OCI-LY7 (cell line): ENCODE measurements around the gene ZNF555. TPM values are rescaled to one million over a fixed set of nuclear protein-coding genes. Genes with fewer than 3 reads are reported as not detected.

ENCODE experiments used
- BruUV-seq: library from RNA; stranded (reverse); fragments of 400-500 nt; replicated peaks from 2 replicates; lab custom pipeline; 2021; lab: Mats Ljungman, UMichigan
- CTCF ChIA-PET: fragments of 300-600 bp; sonication (Branson Sonifier 250); formaldehyde crosslinking; loops from one replicate; lab custom pipeline; 2022; ENCODE audit warnings: antibody characterized with exemption; ENCODE audit not compliant: unreplicated experiment; lab: Charles Lee
- POLR2A ChIA-PET: fragments of 300-600 bp; sonication (Branson Sonifier 250); formaldehyde crosslinking; loops from one replicate; lab custom pipeline; 2022; ENCODE audit warnings: antibody characterized with exemption; lab: Charles Lee
- DNase-seq: peaks from one replicate; pipeline ENCODE4 v3.0.0-alpha.2; 2015; ENCODE audit warnings: low spot score
- H2AFZ ChIP-seq: fragments of 200-600 bp; sonication (generic), shearing (Covaris generic); 2 replicates; pipeline ENCODE4 v1.6.1; 2014; ENCODE audit warnings: mild to moderate bottlenecking, antibody characterized with exemption, low read length, moderate library complexity
- H3K27ac ChIP-seq: fragments of 200-600 bp; sonication (generic); 2 replicates; pipeline ENCODE4 v1.5.1; 2014; ENCODE audit warnings: mixed run types, low read depth, mild to moderate bottlenecking, moderate library complexity, low read length, inconsistent platforms; ENCODE audit not compliant: poor library complexity, severe bottlenecking
- H3K36me3 ChIP-seq: fragments of 200-600 bp; sonication (generic); 2 replicates; pipeline ENCODE4 v1.6.1; 2014; ENCODE audit warnings: mild to moderate bottlenecking, antibody characterized with exemption, low read length, moderate library complexity, mixed read lengths; ENCODE audit not compliant: insufficient read depth
- H3K4me1 ChIP-seq: fragments of 200-600 bp; sonication (generic); 2 replicates; pipeline ENCODE4 v1.5.1; 2014; ENCODE audit warnings: mild to moderate bottlenecking, low read length; ENCODE audit not compliant: insufficient read depth, poor library complexity, severe bottlenecking
- H3K4me2 ChIP-seq: fragments of 200-600 bp; sonication (generic); 2 replicates; pipeline ENCODE4 v1.6.1; 2014; ENCODE audit warnings: mild to moderate bottlenecking, low read length
- H3K4me3 ChIP-seq: fragments of 200-600 bp; sonication (generic); 2 replicates; pipeline ENCODE4 v1.5.1; 2014; ENCODE audit warnings: mild to moderate bottlenecking, low read depth, low read length; ENCODE audit not compliant: poor library complexity, severe bottlenecking
- H3K79me2 ChIP-seq: fragments of 200-600 bp; sonication (generic); 2 replicates; pipeline ENCODE4 v1.6.1; 2016; ENCODE audit warnings: low read depth, mild to moderate bottlenecking, low read length, moderate library complexity, mixed read lengths; ENCODE audit not compliant: insufficient read depth
- H3K9me2 ChIP-seq: fragments of 200-600 bp; sonication (generic); 2 replicates; pipeline ENCODE4 v1.6.1; 2016; ENCODE audit warnings: mild to moderate bottlenecking, low read length, mixed read lengths; ENCODE audit not compliant: insufficient read depth
- H3K9me3 ChIP-seq: fragments of 200-600 bp; sonication (generic); 2 replicates; pipeline ENCODE4 v1.6.1; 2014; ENCODE audit warnings: mild to moderate bottlenecking, mixed run types, low read length, mixed read lengths
- H4K20me1 ChIP-seq: fragments of 200-600 bp; sonication (generic); 2 replicates; pipeline ENCODE4 v1.6.1; 2014; ENCODE audit warnings: mild to moderate bottlenecking, antibody characterized with exemption, low read length, moderate library complexity, mixed read lengths; ENCODE audit not compliant: insufficient read depth
- CTCF ChIP-seq: fragments of 200-600 bp; sonication (generic); conservative IDR thresholded peaks from 2 replicates; pipeline ENCODE4 v1.5.1; 2014; ENCODE audit warnings: mild to moderate bottlenecking, antibody characterized with exemption, low read length, moderate library complexity, mixed read lengths
- EZH2phosphoT487 ChIP-seq: fragments of 200-600 bp; sonication (generic); IDR thresholded peaks from 2 replicates; pipeline ENCODE4 v1.6.1; 2018; ENCODE audit warnings: low read depth, borderline replicate concordance, mild to moderate bottlenecking, mixed run types, antibody characterized with exemption, low read length, moderate library complexity, mixed read lengths
- intact Hi-C: fragments of 100-400 bp; cut with micrococcal nuclease; formaldehyde crosslinking; loops from one replicate; pipeline ENCODE4 v1.10.0; 2022; ENCODE audit not compliant: unreplicated experiment
- total RNA-seq, 2 experiments: library from RNA; depleted of rRNA in 1 of 2; stranded (reverse); fragments of >200 nt in 1 of 2; shearing (Covaris generic) in 1 of 2; gene quantifications; 2 replicates each; pipeline ENCODE4 v1.2.3, GENCODE V29; 2014 to 2022

ZNF555 gene
- total RNA-seq, 2 experiments from 2014 or later = 2.4 to 5.1 TPM

DNA sequence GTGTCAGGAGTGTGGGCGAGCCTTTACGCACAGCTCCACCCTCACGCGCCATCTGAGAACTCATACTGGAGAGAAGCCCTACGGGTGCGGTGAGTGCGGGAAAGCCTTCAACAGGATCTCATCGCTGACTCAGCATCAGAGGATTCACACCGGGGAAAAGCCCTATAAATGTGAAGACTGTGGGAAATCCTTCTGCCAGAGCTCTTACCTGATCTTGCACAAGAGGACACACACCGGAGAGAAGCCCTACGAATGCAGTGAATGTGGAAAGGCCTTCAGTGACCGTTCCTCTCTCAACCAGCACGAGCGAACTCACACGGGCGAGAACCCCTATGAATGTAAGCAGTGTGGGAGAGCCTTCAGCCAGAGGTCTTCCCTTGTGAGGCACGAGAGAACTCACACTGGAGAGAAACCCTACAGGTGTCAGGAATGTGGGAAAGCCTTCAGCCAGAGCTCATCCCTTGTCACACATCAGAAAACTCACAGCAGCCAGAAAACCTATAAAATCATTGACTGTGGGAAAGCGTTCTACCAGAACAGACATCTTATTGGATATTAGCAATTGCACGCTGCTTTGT is 6.9 kb upstream of the ZNF555 start:
- Histone ChIP-seq H2AFZ (no peak overlapping the region), H4K20me1 (no peaks in the 10 kb centered on the region), H3K4me2 (no peak overlapping the region), H3K9me2 (no peaks in the 10 kb centered on the region), H3K79me2 (no peaks in the 10 kb centered on the region), H3K27ac (no peak overlapping the region), H3K4me1 (no peaks in the 10 kb centered on the region), H3K9me3 (peaks cover 23% of the 10 kb centered on the region), H3K4me3 (no peak overlapping the region), H3K36me3 (no peaks in the 10 kb centered on the region)
- BruUV-seq = no TSS peak
- intact Hi-C loops = no loop called here
- ChIA-PET CTCF (no interaction called here), POLR2A (no interaction called here)
- no peak for TF ChIP-seq EZH2phosphoT487
- no peak for TF ChIP-seq CTCF
- DNase-seq = no peak

DNA sequence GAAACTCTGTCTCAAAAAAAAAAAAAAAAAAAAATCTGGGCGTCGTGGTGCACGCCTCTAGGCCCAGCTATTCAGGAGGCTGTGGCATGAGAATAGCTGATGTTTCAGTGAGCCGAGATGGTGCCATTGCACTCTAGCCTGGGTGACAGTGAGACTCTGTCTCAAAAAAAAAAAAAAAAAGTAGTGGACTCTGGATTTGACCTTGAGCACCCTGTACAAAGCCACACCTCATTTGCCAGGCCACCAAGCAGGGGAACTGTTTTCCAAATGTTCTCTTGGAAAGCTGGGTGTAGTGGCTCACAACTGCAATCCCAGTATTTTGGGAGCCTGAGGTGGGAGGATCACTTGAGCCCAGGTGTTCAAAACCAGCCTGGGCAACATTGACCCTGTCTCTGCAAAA is 3.8 kb upstream of the ZNF555 start:
- Histone ChIP-seq H3K79me2 (no peaks in the 10 kb centered on the region), H2AFZ (no peak overlapping the region), H3K36me3 (no peaks in the 10 kb centered on the region), H4K20me1 (no peaks in the 10 kb centered on the region), H3K4me1 (peaks cover 12% of the 10 kb centered on the region), H3K27ac (no peak overlapping the region), H3K9me2 (no peaks in the 10 kb centered on the region), H3K4me3 (no peak overlapping the region), H3K9me3 (peaks cover 23% of the 10 kb centered on the region), H3K4me2 (no peak overlapping the region)
- intact Hi-C loops = no loop called here
- BruUV-seq = no TSS peak
- ChIA-PET POLR2A (no interaction called here), CTCF (no interaction called here)
- TF ChIP-seq CTCF = no peak
- no peak for DNase-seq

DNA sequence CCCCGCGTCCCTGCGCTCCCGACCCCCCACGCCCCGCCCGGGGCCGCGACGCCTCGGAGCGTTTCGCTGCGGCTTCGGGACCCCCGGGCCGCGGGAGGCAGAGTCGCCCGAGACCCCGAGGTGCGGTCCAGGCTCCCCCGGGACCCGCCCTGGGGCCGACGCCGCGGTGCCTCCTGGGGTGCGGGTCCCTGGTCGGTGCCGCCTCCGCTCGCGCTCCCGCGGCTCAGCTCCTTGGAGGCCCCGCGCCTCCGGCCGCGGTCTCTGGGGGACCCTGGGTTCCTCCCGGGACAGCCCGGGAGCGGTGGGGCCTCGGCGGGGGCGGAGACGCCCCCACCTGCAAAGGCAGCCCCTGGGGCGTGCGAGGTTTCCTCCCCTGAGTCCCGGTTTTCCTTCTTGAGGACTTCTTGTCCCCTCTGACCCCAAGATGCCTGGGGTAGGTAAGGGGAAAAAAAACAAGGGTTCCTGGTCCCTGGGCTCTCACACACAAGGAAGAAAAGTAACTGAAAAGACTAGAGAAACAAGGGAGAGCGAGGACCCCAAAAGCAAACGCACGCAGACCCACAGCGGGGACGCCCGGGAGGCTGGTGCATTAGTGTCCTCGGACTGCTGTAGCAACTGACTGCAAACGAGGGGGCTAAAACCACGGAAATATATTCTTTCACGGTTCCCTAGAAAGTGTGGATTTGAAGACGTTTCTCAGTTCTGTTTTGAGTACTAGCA is 740 bp downstream of the ZNF555 start:
- H3K9me2 ChIP-seq = no peaks in the 10 kb centered on the region
- H3K4me1 ChIP-seq = peaks cover 23% of the 10 kb centered on the region
- peak; percentile 27 for DNase-seq
- H3K4me2 ChIP-seq = peak overlapping the region; percentile 94
- CTCF ChIA-PET = no interaction called here
- H3K79me2 ChIP-seq = no peaks in the 10 kb centered on the region
- BruUV-seq = no TSS peak
- H3K27ac ChIP-seq = no peak overlapping the region
- POLR2A ChIA-PET = interaction anchor here (0.6 to 1.5 kb wide), 2 partner anchors 58 to 687 kb away, joined by 3 to 5 read pairs; partner anchors contain the start of gene SGTA
- H3K9me3 ChIP-seq = no peaks in the 10 kb centered on the region
- H4K20me1 ChIP-seq = no peaks in the 10 kb centered on the region
- H3K36me3 ChIP-seq = no peaks in the 10 kb centered on the region; the same call in 1 of the 2 replicates
- intact Hi-C loops = loop anchor here (2.0 kb wide), 2 partner anchors 23 to 59 kb away; partner anchors contain the start of genes SGTA and ZNF554
- peak overlapping the region; percentile 34; the same call in 1 of the 2 replicates for H2AFZ ChIP-seq
- TF ChIP-seq EZH2phosphoT487 (no peak), CTCF (no peak)
- H3K4me3 ChIP-seq = peak overlapping the region; percentile 73
